Thoracic aorta (tissue), 2 donors: Measurements from ENCODE around the gene DOCK11. TPM values are rescaled to one million over a fixed set of nuclear protein-coding genes. Genes with fewer than 3 reads are reported as not detected.

ENCODE experiments used
- ATAC-seq: fragments of 150-250 bp; one replicate; pipeline ENCODE4 v1.8.0; 2017; ENCODE audit warnings: low read depth; ENCODE audit not compliant: insufficient number of reproducible peaks, low FRiP score
- DNase-seq: peaks from one replicate; pipeline ENCODE4 v3.0.0-alpha.2; 2020; ENCODE audit warnings: low spot score
- H3K27ac ChIP-seq, 2 donors: fragments of 200-600 bp; sonication (generic); 1 replicate in 1 of 2; 2 replicates in 1 of 2; pipeline ENCODE4 v1.5.1; 2016; ENCODE audit warnings: mild to moderate bottlenecking in 2 of 2, moderate library complexity in 2 of 2
- H3K27me3 ChIP-seq: fragments of 200-600 bp; sonication (generic); replicated peaks from 2 replicates; pipeline ENCODE4 v1.6.0; 2016; ENCODE audit warnings: mild to moderate bottlenecking; ENCODE audit not compliant: insufficient read depth
- H3K36me3 ChIP-seq: fragments of 200-600 bp; sonication (generic); one replicate; pipeline ENCODE4 v1.5.1; 2016
- H3K4me1 ChIP-seq, 2 donors: fragments of 200-600 bp; sonication (generic); 1 replicate in 1 of 2; 2 replicates in 1 of 2; pipeline versions ENCODE4 v1.5.1 to v1.6.0; 2016; ENCODE audit warnings: low read depth in 2 of 2, mild to moderate bottlenecking in 1 of 2; ENCODE audit not compliant: control insufficient read depth in 1 of 2
- H3K4me3 ChIP-seq: fragments of 200-600 bp; sonication (generic); 2 replicates; pipeline ENCODE4 v1.5.1; 2016; ENCODE audit warnings: mild to moderate bottlenecking
- H3K9me3 ChIP-seq: fragments of 200-600 bp; sonication (generic); 2 replicates; pipeline ENCODE4 v1.5.1; 2016
- CTCF ChIP-seq: fragments of 200-600 bp; sonication (generic); IDR thresholded peaks from one replicate; pipeline ENCODE4 v1.5.1; 2019; ENCODE audit warnings: antibody characterized with exemption
- total RNA-seq, 2 donors: library from RNA; depleted of rRNA; stranded (reverse); fragments of >200 nt; gene quantifications; one replicate each; pipeline versions ENCODE4 v1.1.0 to v1.2.3, GENCODE V29; 2016

The DOCK11 gene
- total RNA-seq, 2 donors from 2014 or later, result 30.6 to 45.8 TPM

GRCh38 chrX:118525174-118525730 is 29.6 kb downstream of the DOCK11 start:
- peak overlapping the region in 1 of 2 donors; percentile 8 for H3K27ac ChIP-seq
- no peak for TF ChIP-seq CTCF
- peaks cover 28 to 61% of the 10 kb centered on the region in 2 donors for H3K4me1 ChIP-seq
- H3K27me3 ChIP-seq, result no peaks in the 10 kb centered on the region
- ATAC-seq (no peak), DNase-seq (no peak)
- H3K36me3 ChIP-seq, result no peaks in the 10 kb centered on the region
- H3K4me3 ChIP-seq, result no peak overlapping the region
- H3K9me3 ChIP-seq, result no peaks in the 10 kb centered on the region

GRCh38 chrX:118526149-118526548 is 30.5 kb downstream of the DOCK11 start:
- H3K27me3 ChIP-seq, result no peaks in the 10 kb centered on the region
- no peak for TF ChIP-seq CTCF
- H3K36me3 ChIP-seq, result no peaks in the 10 kb centered on the region
- H3K4me1 ChIP-seq, result peaks cover 25 to 61% of the 10 kb centered on the region in 2 donors
- no peak for DNase-seq
- no peak for ATAC-seq
- peak overlapping the region; percentile 34 to 71 for H3K27ac ChIP-seq
- H3K4me3 ChIP-seq, result no peak overlapping the region
- H3K9me3 ChIP-seq, result no peaks in the 10 kb centered on the region

DNA sequence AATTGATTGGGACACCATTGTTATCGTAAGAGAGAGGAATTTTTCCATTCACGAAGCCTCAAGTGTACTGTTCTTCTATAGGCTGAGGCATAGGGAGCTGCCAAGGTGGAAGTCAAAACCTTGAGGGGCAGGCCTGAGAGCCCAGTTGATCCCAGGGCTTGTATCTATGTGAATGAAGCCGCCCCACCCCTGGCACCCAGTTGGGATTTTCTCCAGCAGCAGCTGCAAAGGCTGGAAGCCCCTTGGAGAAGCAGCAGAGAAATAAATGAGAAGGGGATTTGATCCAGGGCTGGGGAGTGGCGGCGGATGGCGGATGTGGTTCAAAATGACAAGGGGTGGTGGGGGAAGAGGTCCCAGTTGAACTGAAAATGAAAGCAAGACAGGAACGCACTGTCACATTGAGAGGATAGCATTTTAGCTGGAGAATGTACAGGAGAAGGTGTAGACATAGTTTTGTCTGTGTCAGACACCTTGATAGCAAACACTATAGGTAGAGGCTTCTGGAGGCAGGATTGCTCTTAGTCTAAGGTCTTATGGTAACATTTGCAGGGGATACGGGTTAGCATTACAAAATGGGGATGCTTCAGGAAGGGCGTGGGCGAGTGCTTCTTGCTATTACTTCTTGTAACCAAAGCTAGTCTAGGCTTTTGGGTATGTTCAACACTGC is 32.6 kb downstream of the DOCK11 start:
- Histone ChIP-seq H3K9me3 (no peaks in the 10 kb centered on the region), H3K36me3 (no peaks in the 10 kb centered on the region), H3K27me3 (no peaks in the 10 kb centered on the region), H3K4me3 (peak overlapping the region; percentile 8), H3K27ac (peak overlapping the region in 1 of 2 donors; percentile 30), H3K4me1 (peaks cover 16 to 43% of the 10 kb centered on the region in 2 donors)
- ATAC-seq (no peak), DNase-seq (no peak)
- TF ChIP-seq CTCF, result no peak

GRCh38 chrX:118530219-118530911 is 34.8 kb downstream of the DOCK11 start:
- TF ChIP-seq CTCF, result no peak
- Histone ChIP-seq H3K9me3 (no peaks in the 10 kb centered on the region), H3K4me3 (no peak overlapping the region), H3K4me1 (peaks cover 18 to 49% of the 10 kb centered on the region in 2 donors), H3K27ac (peak overlapping the region; percentile 22 to 35), H3K27me3 (no peaks in the 10 kb centered on the region), H3K36me3 (no peaks in the 10 kb centered on the region)
- DNase-seq (no peak), ATAC-seq (no peak)

- ATAC-seq (no peak), DNase-seq (no peak)
- TF ChIP-seq CTCF, result no peak
- H3K27me3 ChIP-seq, result no peaks in the 10 kb centered on the region
- H3K27ac ChIP-seq, result no peak overlapping the region
- H3K36me3 ChIP-seq, result no peaks in the 10 kb centered on the region
- H3K4me1 ChIP-seq, result peaks cover 27 to 30% of the 10 kb centered on the region in 2 donors
- no peak overlapping the region for H3K4me3 ChIP-seq
- H3K9me3 ChIP-seq, result no peaks in the 10 kb centered on the region
Observed at GRCh38 chrX:118534716-118535493, 39.3 kb downstream of the DOCK11 start.
